ENCODE data around the gene ASPDH.
"Not testable (repeated sequence)": the region's sequence is repeated elsewhere in the genome, so short reads cannot be mapped to it uniquely, and the experiment has no call there.

ASPDH gene

GRCh38 chr19:50477751-50478515 lies 35.8 kb downstream of the ASPDH start:
- DNase-seq (ENCODE audit: low read depth), result no peak

GRCh38 chr19:50476907-50477238 lies 36.8 kb downstream of the ASPDH start:
- no peak for DNase-seq (ENCODE audit: low read depth)

GRCh38 chr19:50476224-50476906 lies 37.3 kb downstream of the ASPDH start, which contains the start of the genes EMC10 and GARIN5A:
EMC10 (plus strand) TSS chr19:50476507; CDS start chr19:50476545, 38 bp downstream.
GARIN5A (minus strand) TSS chr19:50476848; CDS start chr19:50476388, 460 bp downstream.
- peak; percentile 89 for DNase-seq (ENCODE audit: low read depth)

GRCh38 chr19:50475736-50476223 lies 37.9 kb downstream of the ASPDH start:
- DNase-seq (ENCODE audit: low read depth), result no peak

GRCh38 chr19:50475101-50475568 lies 38.6 kb downstream of the ASPDH start:
- DNase-seq (ENCODE audit: low read depth), result no peak

GRCh38 chr19:50473336-50473735 lies 40.4 kb downstream of the ASPDH start:
- DNase-seq (ENCODE audit: low read depth), result not testable (repeated sequence)

- no peak for DNase-seq (ENCODE audit: low read depth)
Observed at GRCh38 chr19:50468818-50469217, 44.9 kb downstream of the ASPDH start.

- no peak for DNase-seq (ENCODE audit: low read depth)
Observed at GRCh38 chr19:50467566-50467965, 46.1 kb downstream of the ASPDH start.

GRCh38 chr19:50466706-50467039 lies 47.0 kb downstream of the ASPDH start:
- DNase-seq (ENCODE audit: low read depth), result no peak

- DNase-seq (ENCODE audit: low read depth), result no peak
Observed at GRCh38 chr19:50465986-50466705, 47.6 kb downstream of the ASPDH start.

- no peak for DNase-seq (ENCODE audit: low read depth)
Observed at GRCh38 chr19:50465000-50465399, 48.7 kb downstream of the ASPDH start.

GRCh38 chr19:50464348-50464747 lies 49.4 kb downstream of the ASPDH start:
- no peak for DNase-seq (ENCODE audit: low read depth)

- DNase-seq (ENCODE audit: low read depth), result no peak
Observed at GRCh38 chr19:50462970-50463369, 50.7 kb downstream of the ASPDH start.
